GM19397 (cell line): ENCODE measurements around the gene FTO.
"Not testable (repeated sequence)": the region's sequence is repeated elsewhere in the genome, so short reads cannot be mapped to it uniquely, and the experiment has no call there.

Experiments used
- ATAC-seq: cut with Tn5 transposase; IDR thresholded peaks from one replicate; pipeline ENCODE4 v1.9.1; 2021; ENCODE audit warnings: mild to moderate bottlenecking, moderate library complexity; ENCODE audit not compliant: unreplicated experiment

Gene FTO

DNA sequence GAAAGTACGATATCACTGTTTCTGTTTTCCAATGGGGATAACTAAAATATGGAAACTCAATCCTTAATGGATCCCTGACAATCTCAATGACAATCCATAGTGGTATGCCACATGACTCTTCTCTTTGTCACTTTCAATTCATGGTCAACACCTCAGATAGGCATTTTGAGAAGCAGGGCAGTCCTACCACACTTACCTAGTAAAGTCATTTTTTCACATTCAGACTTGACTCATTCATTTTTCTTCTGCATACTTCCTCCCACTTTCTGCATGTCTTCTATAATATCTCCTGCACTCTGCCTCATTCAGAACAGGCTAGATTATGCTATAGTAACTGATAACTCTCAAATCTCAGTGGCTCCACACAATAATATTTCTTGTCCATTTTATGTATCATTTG, 117.5 kb downstream of the FTO start:
- ATAC-seq, result no peak

DNA sequence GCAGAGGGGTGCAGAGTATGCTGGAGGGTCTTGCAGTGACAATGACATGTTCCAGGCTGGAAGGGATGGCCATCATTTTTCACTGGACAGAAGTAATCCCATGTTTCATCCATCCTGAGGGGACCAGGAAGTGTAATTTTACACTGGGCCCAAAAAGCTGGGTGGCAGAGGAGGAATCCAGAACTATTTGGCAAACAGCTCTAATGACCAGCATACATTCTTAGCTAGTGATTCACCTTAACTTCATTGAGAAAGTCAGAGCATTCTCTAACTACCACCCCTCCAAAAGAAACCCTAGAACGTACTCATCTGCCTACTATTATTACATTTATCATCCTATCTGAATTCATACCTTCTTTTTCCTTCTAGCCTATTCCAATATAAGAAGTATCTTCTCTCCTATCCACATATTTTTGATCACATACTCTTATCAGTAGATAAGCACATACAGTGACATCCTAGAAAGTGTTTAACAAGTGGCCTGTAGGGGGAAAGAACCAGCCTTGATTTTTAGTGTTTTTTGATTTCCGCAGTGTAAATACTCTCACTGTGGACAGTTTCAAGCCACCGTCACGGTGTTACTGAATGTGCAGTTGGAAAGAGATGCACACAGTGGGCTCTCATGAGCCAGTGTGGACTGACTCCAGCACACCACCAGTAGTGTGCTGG, 118.1 kb downstream of the FTO start:
- ATAC-seq, result no peak

DNA sequence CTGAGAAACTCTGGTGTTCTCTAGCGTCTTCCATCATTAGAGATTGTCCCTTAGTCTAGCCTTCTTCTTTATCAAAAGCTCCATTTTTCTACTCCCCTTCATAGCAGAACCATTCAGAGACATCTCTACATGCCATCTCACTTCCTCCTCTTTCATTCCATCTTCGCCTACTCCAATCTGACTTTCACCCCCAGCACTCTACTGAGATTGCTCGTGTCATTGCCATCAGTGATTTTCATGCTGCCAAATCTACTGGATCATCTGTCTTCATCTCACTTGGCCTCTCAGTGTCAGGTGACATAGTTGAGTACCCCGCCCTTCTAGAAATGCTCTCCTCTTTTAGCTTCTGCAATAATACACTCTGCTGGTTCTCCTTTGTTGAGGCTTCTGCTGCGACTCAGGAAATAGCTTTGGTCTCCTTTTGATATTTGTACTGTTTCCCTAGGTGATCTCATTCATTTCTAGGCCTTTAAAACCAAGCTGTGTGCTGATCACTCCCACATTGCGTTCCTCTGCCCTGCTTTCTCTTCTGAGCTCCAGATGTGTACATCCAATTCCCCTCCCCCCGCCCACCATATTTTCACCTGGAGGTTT, 119.1 kb downstream of the FTO start:
- no peak for ATAC-seq

DNA sequence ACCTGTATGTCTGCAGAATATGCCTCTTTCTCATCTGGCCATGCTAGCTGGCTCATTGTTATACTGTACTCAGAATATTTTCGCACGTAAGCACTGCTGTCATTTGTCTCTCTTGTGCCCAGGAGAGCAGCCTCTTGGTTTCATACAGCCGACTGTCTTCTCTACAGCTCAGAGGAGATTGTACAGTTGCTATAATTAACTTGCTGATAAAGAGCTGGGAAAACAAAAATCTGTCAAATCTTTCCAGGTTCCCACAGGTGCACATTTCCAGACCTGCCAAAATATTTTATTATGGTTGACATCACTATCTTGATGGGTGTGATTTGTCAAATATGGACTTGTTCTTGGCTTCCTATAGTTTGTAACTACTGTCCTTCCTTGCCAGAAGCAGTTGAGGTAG, 122.7 kb downstream of the FTO start:
- no peak for ATAC-seq

DNA sequence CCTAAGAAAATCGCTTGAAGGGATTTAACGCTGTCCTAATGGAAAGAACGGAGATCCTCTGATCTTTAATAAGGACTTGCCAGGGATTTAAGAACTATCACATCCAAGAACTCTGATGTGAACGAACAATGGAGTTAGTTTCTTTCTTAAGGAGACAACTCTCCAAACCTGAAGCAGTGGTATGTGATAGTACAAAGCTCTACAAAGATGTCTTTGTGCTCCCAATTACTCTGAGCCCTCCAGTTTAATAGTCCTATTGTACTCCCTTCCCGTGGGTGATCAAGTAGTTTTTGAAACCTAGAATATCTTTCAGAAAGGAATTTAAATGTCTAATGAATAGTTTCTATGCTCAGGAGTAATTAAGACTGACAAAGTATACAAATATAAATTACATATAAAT, 123.8 kb downstream of the FTO start:
- no peak for ATAC-seq

GRCh38 chr16:53829186-53829747, 125.3 kb downstream of the FTO start:
- ATAC-seq, result no peak

DNA sequence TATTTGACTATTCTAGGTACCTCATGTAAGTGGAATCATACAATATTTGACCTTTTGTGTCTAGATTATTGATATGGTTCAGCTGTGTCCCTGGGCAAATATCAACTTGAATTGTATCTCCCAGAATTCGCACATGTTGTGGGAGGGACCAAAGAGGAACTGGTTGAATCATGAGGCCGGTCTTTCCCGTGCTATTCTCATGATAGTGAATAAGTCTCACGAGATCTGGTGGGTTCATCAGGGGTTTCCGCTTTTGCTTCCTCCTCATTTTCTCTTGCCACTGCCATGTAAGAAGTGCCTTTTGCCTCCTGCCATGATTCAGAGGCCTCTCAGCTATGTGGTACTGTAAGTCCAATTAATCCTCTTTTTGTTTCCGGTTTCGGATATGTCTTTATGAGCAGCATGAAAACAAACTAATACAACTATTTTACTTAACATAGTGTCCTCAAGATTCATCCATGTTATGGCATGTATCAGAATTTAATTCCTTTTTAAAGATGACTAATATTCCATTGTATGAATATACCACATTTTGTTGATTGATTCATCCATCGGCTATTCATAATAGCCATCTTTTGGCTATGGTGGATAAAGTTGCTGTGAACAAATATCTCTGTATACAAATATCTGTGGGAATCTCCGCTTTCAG, 129.1 kb downstream of the FTO start:
- no peak for ATAC-seq

DNA sequence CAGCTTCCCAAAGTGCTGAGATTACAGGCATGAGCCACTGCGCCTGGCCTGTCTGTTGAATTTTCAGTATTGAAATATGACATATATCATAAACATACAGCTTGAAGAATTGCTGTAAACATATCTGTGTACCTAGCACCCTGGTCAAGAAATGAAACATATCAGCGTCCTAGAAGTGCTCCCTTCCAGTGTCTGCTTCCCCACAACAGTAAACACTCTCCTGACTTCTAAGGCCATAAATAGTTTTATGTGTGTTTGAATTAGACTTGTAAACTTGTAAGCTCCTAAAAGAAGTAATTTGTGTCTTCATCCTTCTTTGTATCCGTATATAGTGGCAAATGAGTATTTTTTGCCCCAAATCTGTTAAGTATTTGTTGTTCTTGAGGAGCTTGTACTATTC, 132.2 kb downstream of the FTO start:
- no peak for ATAC-seq

DNA sequence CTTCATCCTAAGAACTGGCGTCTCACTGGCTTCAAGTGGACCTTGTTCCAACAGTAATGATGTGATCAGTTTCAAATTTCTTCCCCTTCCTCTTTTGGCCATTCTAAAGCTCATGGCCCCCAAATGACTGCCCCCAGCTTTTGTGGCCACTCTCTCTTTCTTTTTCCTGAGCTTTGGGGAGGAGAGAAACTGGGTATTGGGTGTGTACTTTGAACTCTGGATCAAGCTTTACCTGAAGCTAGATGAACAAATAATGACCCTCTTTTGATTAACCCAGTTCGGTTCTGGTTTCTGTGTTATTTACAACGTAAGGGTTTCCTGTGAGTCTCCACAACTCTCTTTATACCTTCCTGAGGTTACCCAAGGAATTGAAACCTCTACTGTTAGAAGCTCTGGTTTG, 132.7 kb downstream of the FTO start:
- no peak for ATAC-seq

DNA sequence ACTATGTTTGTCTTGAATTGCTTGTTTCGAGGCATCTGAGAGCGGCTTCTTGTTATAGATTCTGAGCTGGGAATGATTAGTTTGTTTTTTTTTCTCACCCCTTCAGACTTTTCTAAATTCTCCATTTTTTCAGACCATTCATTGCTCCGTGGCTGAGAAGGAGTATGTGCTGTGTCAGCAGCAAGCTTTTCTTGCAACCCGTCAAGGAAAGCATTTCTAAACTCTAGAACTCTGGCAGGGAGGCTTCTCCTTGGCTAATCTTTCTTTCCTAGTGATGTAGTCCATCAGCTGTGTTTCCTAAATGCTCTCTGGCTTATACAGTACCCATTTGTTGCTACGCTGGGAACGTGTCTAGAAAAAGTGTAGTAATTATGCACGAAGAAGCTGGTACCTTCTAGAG, 133.5 kb downstream of the FTO start:
- no peak for ATAC-seq

DNA sequence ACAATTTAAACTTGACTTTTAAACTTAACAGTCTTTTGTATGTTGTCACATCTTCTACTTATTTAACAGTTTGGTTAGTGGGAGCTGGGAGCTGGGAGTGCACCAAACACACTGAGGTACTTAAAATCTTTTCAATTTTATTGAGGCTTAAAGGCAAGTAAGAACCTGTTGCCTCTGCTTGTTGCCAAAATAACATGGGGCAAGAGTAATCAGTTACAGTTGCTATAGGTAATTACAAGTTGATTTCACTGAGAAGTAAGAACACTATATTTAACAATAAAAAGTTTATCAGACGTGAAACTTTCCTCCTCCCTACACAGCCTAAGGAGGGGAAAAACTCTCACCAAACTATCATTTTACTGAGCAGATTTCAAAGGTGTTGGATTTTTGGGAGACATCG, 135.2 kb downstream of the FTO start:
- no peak for ATAC-seq

- peak; percentile 81 for ATAC-seq
Measured at GRCh38 chr16:53840456-53840855, 136.5 kb downstream of the FTO start.

DNA sequence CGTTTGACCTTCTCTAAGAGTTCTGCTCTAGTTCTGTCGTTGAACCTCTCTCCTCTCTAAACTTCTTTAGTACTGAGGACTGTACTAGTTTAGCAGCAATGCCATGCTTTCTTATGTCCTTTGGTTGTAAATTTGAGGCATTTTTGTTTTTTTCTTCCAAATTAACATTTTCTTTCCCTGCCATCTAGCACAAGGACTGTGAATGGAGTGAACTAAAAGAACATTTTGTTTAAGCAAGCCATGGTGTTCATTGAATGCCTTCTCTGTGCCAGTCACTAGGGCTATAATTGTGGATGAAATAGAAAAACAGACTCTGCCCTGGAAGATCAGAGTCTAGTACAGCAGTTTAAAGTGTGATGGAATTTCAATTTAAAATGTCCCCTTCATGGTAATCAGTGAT, 137.9 kb downstream of the FTO start:
- ATAC-seq, result no peak

- ATAC-seq, result no peak
Measured at GRCh38 chr16:53843084-53843483, 139.1 kb downstream of the FTO start.

DNA sequence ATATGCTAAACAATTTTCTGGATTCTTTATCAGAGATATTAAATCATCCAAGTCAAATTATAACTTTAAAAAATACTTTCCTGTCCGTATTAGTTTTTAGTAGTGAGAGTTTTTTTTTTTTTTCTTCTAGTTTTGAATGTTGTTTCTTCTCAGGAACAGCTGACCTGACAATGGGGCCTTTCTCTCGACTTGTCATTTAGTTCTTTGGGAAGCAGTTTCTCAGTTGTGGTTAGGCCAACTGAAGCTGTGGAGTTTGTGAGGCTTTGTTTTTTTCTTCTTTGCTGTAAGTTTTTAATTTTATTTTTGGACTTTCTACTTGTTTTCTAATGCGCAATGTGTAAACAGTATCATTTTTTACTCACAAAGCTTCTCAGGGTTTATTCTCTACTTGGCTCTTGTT, 140.8 kb downstream of the FTO start:
- ATAC-seq, result no peak

DNA sequence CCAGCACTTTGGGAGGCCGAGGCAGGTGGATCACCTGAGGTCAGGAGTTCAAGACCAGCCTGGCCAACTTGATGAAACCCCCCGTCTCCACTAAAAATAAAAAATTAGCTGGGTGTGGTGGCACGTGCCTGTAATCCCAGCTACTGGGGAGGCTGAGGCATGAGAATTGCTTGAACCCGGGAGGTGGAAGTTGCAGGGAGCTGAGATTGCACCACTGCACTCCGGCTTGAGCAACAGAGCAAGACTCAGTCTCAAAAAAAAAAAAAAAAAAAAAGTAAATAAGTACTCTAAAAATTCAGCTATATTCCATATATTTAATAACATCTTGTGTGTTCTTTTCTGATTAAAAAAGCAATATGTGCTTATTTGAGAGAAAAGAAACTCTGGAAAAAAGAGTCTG, 142.6 kb downstream of the FTO start:
- not testable (repeated sequence) for ATAC-seq

- no peak for ATAC-seq
Measured at GRCh38 chr16:53846971-53847370, 143.0 kb downstream of the FTO start.

GRCh38 chr16:53848277-53848942, 144.5 kb downstream of the FTO start:
- ATAC-seq, result no peak

DNA sequence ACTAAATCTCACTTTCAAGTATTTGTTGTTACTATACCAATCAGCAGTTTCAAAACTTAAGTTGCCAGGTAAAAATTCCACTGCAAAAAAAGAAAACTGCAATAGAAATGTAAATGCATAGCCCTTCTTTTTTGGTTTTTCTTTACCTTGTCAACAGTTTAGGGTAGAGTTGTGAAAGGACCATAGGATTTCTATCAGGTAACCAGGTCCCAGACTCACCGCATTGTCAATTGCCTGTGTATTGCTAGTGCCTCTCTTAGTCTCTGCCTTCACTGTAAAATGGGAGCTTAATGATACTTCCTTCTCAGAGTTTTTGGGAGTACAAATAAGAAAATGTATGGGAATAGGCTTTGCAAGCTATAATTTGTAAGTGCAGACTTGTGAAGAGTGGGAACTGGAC, 145.0 kb downstream of the FTO start:
- no peak for ATAC-seq

DNA sequence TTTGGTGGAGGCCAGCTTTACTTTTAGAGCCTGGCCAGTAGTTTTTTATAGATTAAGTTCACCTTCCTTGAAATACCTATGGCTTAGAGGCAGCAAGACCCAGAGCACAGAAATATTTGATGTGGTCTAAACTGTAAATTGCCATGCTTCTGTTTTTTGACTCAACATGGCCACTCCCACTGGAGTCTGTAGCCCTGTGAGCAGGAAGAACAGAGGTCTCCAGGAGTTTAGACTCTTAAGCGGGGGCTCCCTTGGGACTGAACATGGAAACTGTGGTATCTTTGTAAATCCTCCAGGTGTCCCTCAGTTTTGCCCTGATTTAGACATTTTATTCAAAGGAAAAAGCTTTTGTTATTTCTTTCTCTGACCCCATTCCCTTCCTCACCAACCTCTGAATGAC, 145.6 kb downstream of the FTO start:
- no peak for ATAC-seq

- ATAC-seq, result no peak
Measured at GRCh38 chr16:53849994-53850393, 146.0 kb downstream of the FTO start.

- no peak for ATAC-seq
Measured at GRCh38 chr16:53852678-53853077, 148.7 kb downstream of the FTO start.
